ENCODE measurements around the gene ZNF219. TPM values are rescaled to one million over a fixed set of nuclear protein-coding genes. Genes with fewer than 3 reads are reported as not detected.

ZNF219 gene
- total RNA-seq, 1 donor from 2014 or later = 31.9 TPM

DNA sequence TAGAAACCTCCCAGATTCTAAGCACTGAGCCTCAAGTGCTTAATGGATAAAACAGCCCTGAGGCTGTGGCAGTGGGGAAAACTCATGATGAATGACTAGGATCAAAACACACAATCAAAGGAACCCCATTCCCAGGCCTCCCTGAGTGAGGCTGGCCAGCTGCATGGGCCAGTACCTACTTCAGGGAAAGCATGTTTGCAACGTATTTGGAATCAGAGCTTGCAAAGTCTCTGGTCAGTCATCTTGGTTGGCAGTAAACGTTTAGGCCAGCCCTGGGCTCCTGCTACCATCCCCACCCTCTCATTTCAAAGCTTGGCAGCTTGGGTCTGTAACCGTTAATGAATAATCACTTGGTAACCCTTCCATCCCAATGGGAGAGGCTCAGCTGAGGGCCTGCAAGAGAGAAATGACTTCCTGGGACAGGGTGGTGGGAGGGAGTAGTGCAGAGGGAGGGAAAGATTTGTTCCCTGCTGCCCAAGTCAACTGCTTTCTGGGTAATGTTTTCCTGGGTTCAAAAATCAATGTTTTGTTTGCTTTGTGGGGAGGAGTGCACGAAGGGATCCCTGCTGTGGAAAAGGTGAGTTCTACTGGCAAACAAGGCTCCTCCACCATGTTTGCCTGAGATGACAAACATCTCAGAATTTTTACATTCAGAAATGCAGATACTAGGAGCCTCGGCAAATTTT, 42.9 kb downstream of the ZNF219 start:
- peaks cover 12% of the 10 kb centered on the region for H3K4me1 ChIP-seq (ENCODE audit: insufficient read depth, low read length)
- H3K4me3 ChIP-seq (ENCODE audit: insufficient read depth, low read depth, low read length) = no peak overlapping the region
- H3K9ac ChIP-seq (ENCODE audit: low read length) = no peak overlapping the region
- Mint-ChIP-seq H3K9me3 (ENCODE audit: unreplicated experiment) (no peaks in the 10 kb centered on the region), H3K27ac (ENCODE audit: unreplicated experiment) (no peak overlapping the region), H3K27me3 (ENCODE audit: low read depth, unreplicated experiment) (no peaks in the 10 kb centered on the region), H3K4me3 (ENCODE audit: unreplicated experiment) (no peak overlapping the region), H3K4me1 (ENCODE audit: low read depth, unreplicated experiment) (peaks cover 34% of the 10 kb centered on the region), H3K36me3 (ENCODE audit: low read depth, unreplicated experiment) (no peaks in the 10 kb centered on the region)
- no peaks in the 10 kb centered on the region for H4K20me1 ChIP-seq (ENCODE audit: insufficient read depth, low read length)
- no peak for TF ChIP-seq EZH2 (IDR thresholded peaks at IDR 0.05; ENCODE audit: insufficient read depth, low read length)
- TF ChIP-seq, protein P1, sequence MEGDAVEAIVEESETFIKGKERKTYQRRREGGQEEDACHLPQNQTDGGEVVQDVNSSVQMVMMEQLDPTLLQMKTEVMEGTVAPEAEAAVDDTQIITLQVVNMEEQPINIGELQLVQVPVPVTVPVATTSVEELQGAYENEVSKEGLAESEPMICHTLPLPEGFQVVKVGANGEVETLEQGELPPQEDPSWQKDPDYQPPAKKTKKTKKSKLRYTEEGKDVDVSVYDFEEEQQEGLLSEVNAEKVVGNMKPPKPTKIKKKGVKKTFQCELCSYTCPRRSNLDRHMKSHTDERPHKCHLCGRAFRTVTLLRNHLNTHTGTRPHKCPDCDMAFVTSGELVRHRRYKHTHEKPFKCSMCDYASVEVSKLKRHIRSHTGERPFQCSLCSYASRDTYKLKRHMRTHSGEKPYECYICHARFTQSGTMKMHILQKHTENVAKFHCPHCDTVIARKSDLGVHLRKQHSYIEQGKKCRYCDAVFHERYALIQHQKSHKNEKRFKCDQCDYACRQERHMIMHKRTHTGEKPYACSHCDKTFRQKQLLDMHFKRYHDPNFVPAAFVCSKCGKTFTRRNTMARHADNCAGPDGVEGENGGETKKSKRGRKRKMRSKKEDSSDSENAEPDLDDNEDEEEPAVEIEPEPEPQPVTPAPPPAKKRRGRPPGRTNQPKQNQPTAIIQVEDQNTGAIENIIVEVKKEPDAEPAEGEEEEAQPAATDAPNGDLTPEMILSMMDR (IDR thresholded peaks at IDR 0.05; ENCODE audit: insufficient read depth, low read depth, low read length) = no peak
- no peak overlapping the region for H2AFZ ChIP-seq (ENCODE audit: low read depth, low read length)
- FAIRE-seq = no peak
- no peak overlapping the region for H3K4me2 ChIP-seq (ENCODE audit: low read length)
- H3K9me3 ChIP-seq (ENCODE audit: insufficient read depth, low read depth, low read length) = no peaks in the 10 kb centered on the region
- no peak overlapping the region for H3K27ac ChIP-seq (ENCODE audit: low read depth, low read length)
- H3K36me3 ChIP-seq (ENCODE audit: insufficient read depth, low read length) = no peaks in the 10 kb centered on the region
- no peak for DNase-seq (ENCODE audit: low read depth)
- H3K79me2 ChIP-seq (ENCODE audit: insufficient read depth, low read length) = no peaks in the 10 kb centered on the region
- no peaks in the 10 kb centered on the region for H3K27me3 ChIP-seq (ENCODE audit: insufficient read depth, low read length)

DNA sequence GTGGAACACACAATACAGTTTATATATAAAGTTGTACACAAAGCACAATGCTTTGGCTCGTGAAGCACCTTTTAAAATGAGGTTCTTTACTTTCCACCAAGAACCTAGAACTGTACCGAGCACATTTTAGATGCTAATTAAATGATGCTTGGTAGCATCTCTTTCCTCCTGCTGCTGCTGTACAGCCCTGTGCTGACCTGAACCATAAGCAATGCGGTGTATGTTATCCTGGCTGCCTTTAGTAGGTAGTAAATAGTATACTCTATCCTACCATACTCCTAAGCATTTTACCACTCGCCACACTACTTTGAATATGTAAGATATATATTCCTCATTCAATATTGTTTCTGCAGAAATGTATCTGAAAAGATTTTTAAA, 43.7 kb downstream of the ZNF219 start:
- H3K4me3 ChIP-seq (ENCODE audit: insufficient read depth, low read depth, low read length) = no peak overlapping the region
- H3K27ac ChIP-seq (ENCODE audit: low read depth, low read length) = no peak overlapping the region
- DNase-seq (ENCODE audit: low read depth) (no peak), FAIRE-seq (no peak)
- Mint-ChIP-seq H3K27me3 (ENCODE audit: low read depth, unreplicated experiment) (no peaks in the 10 kb centered on the region), H3K4me3 (ENCODE audit: unreplicated experiment) (no peak overlapping the region), H3K4me1 (ENCODE audit: low read depth, unreplicated experiment) (peaks cover 26% of the 10 kb centered on the region), H3K27ac (ENCODE audit: unreplicated experiment) (no peak overlapping the region), H3K36me3 (ENCODE audit: low read depth, unreplicated experiment) (no peaks in the 10 kb centered on the region), H3K9me3 (ENCODE audit: unreplicated experiment) (no peaks in the 10 kb centered on the region)
- H3K36me3 ChIP-seq (ENCODE audit: insufficient read depth, low read length) = no peaks in the 10 kb centered on the region
- H4K20me1 ChIP-seq (ENCODE audit: insufficient read depth, low read length) = no peaks in the 10 kb centered on the region
- H3K27me3 ChIP-seq (ENCODE audit: insufficient read depth, low read length) = no peaks in the 10 kb centered on the region
- TF ChIP-seq, protein P1 (IDR thresholded peaks at IDR 0.05; ENCODE audit: insufficient read depth, low read depth, low read length) = no peak
- TF ChIP-seq EZH2 (IDR thresholded peaks at IDR 0.05; ENCODE audit: insufficient read depth, low read length) = no peak
- H3K9me3 ChIP-seq (ENCODE audit: insufficient read depth, low read depth, low read length) = no peaks in the 10 kb centered on the region
- H3K4me1 ChIP-seq (ENCODE audit: insufficient read depth, low read length) = peaks cover 12% of the 10 kb centered on the region
- no peak overlapping the region for H3K4me2 ChIP-seq (ENCODE audit: low read length)
- no peak overlapping the region for H3K9ac ChIP-seq (ENCODE audit: low read length)
- H2AFZ ChIP-seq (ENCODE audit: low read depth, low read length) = no peak overlapping the region
- no peaks in the 10 kb centered on the region for H3K79me2 ChIP-seq (ENCODE audit: insufficient read depth, low read length)

DNA sequence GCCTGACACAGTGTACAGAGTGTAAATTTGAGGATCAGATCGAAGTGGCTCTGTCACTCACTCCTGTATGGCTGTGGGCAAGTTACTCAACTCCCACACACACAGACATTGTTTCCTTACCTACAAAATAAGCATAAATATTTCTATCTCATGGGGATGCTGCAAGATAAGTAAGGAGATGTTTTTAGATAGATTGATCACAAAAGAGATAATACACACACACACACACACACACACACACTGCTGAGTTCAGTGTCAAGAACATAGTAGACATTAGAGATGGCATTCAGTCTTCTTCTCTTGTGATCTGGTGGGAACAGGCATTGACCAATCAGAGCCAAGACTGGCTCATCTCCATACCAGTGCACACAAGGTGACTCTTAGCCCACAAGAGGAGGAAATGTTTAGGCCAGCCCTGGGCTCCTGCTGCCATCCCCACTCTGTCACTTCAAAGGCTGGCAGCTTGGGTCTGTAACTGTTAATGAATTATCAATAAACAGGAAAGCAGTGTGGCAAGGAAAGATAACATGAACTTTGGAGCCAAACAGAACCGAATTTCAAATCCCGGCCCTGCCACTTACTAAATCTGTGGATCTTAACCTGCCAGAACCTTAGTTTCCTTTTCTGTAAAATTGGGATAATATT, 44.2 kb downstream of the ZNF219 start:
- H3K27ac ChIP-seq (ENCODE audit: low read depth, low read length) = no peak overlapping the region
- peaks cover 14% of the 10 kb centered on the region for H3K4me1 ChIP-seq (ENCODE audit: insufficient read depth, low read length)
- H3K9me3 Mint-ChIP-seq (ENCODE audit: unreplicated experiment) = no peaks in the 10 kb centered on the region
- no peak for TF ChIP-seq EZH2 (IDR thresholded peaks at IDR 0.05; ENCODE audit: insufficient read depth, low read length)
- TF ChIP-seq, protein P1 (IDR thresholded peaks at IDR 0.05; ENCODE audit: insufficient read depth, low read depth, low read length) = no peak
- FAIRE-seq (no peak), DNase-seq (ENCODE audit: low read depth) (no peak)
- no peaks in the 10 kb centered on the region for H3K27me3 ChIP-seq (ENCODE audit: insufficient read depth, low read length)
- no peak overlapping the region for H3K4me2 ChIP-seq (ENCODE audit: low read length)
- H3K4me3 Mint-ChIP-seq (ENCODE audit: unreplicated experiment) = no peak overlapping the region
- no peaks in the 10 kb centered on the region for H3K79me2 ChIP-seq (ENCODE audit: insufficient read depth, low read length)
- H3K4me3 ChIP-seq (ENCODE audit: insufficient read depth, low read depth, low read length) = no peak overlapping the region
- no peaks in the 10 kb centered on the region for H3K36me3 Mint-ChIP-seq (ENCODE audit: low read depth, unreplicated experiment)
- H4K20me1 ChIP-seq (ENCODE audit: insufficient read depth, low read length) = no peaks in the 10 kb centered on the region
- H3K36me3 ChIP-seq (ENCODE audit: insufficient read depth, low read length) = no peaks in the 10 kb centered on the region
- no peaks in the 10 kb centered on the region for H3K27me3 Mint-ChIP-seq (ENCODE audit: low read depth, unreplicated experiment)
- no peaks in the 10 kb centered on the region for H3K9me3 ChIP-seq (ENCODE audit: insufficient read depth, low read depth, low read length)
- H3K4me1 Mint-ChIP-seq (ENCODE audit: low read depth, unreplicated experiment) = peaks cover 24% of the 10 kb centered on the region
- no peak overlapping the region for H3K27ac Mint-ChIP-seq (ENCODE audit: unreplicated experiment)
- H3K9ac ChIP-seq (ENCODE audit: low read length) = no peak overlapping the region
- no peak overlapping the region for H2AFZ ChIP-seq (ENCODE audit: low read depth, low read length)
